Hepatic stellate cell (primary cell): ENCODE data around the gene C1QTNF8.

Experiments used
- DNase-seq: peaks from one replicate; pipeline ENCODE4 v3.0.0; 2011; ENCODE audit warnings: low spot score

Gene C1QTNF8

GRCh38 chr16:1127971-1128715 lies 32.1 kb upstream of the C1QTNF8 start:
- no peak for DNase-seq

GRCh38 chr16:1127101-1127500 lies 31.1 kb upstream of the C1QTNF8 start:
- no peak for DNase-seq

- DNase-seq = no peak
Observed at GRCh38 chr16:1126586-1126985, 30.5 kb upstream of the C1QTNF8 start.

GRCh38 chr16:1126044-1126443 lies 30.0 kb upstream of the C1QTNF8 start:
- no peak for DNase-seq

- DNase-seq = peak; percentile 84
Observed at GRCh38 chr16:1125471-1125870, 29.4 kb upstream of the C1QTNF8 start.

- no peak for DNase-seq
Observed at GRCh38 chr16:1124795-1125194, 28.8 kb upstream of the C1QTNF8 start.

- DNase-seq = no peak
Observed at GRCh38 chr16:1124291-1124690, 28.2 kb upstream of the C1QTNF8 start.

GRCh38 chr16:1123525-1124230 lies 27.6 kb upstream of the C1QTNF8 start:
- DNase-seq = no peak

- no peak for DNase-seq
Observed at GRCh38 chr16:1122398-1122765, 26.3 kb upstream of the C1QTNF8 start.

GRCh38 chr16:1121601-1122397 lies 25.8 kb upstream of the C1QTNF8 start:
- no peak for DNase-seq

GRCh38 chr16:1121009-1121408 lies 25.0 kb upstream of the C1QTNF8 start:
- no peak for DNase-seq

GRCh38 chr16:1120577-1120941 lies 24.5 kb upstream of the C1QTNF8 start:
- DNase-seq = no peak

GRCh38 chr16:1119766-1120576 lies 23.9 kb upstream of the C1QTNF8 start:
- DNase-seq = no peak

GRCh38 chr16:1119129-1119528 lies 23.1 kb upstream of the C1QTNF8 start:
- no peak for DNase-seq

- no peak for DNase-seq
Observed at GRCh38 chr16:1117926-1118325, 21.9 kb upstream of the C1QTNF8 start.

- no peak for DNase-seq
Observed at GRCh38 chr16:1117176-1117900, 21.3 kb upstream of the C1QTNF8 start.

GRCh38 chr16:1116693-1117077 lies 20.6 kb upstream of the C1QTNF8 start:
- DNase-seq = no peak

- DNase-seq = no peak
Observed at GRCh38 chr16:1113889-1114526, 18.0 kb upstream of the C1QTNF8 start.

GRCh38 chr16:1113489-1113888 lies 17.4 kb upstream of the C1QTNF8 start:
- DNase-seq = no peak

- DNase-seq = no peak
Observed at GRCh38 chr16:1112506-1113184, 16.6 kb upstream of the C1QTNF8 start.
